CD4-positive, CD25-positive, alpha-beta regulatory T cell (primary cell): ENCODE results near the gene TMEM212. TPM values are rescaled to one million over a fixed set of nuclear protein-coding genes. Genes with fewer than 3 reads are reported as not detected.

Source experiments
- ATAC-seq, 2 donors: fragments of 150-1000 bp; cut with Tn5 transposase; one replicate each; pipeline ENCODE4 v1.10.0; 2021; ENCODE audit warnings: low read depth in 2 of 2, moderate number of reproducible peaks in 2 of 2, moderate library complexity in 1 of 2
- DNase-seq, 3 donors: peaks; one replicate each; pipeline versions ENCODE4 v3.0.0 to v3.0.0-alpha.2; 2012 to 2022; ENCODE audit warnings: mixed read lengths in 1 of 3
- H3K27ac ChIP-seq: one replicate; pipeline ENCODE4 v1.7.0; 2013; ENCODE audit warnings: mild to moderate bottlenecking, low read length; ENCODE audit not compliant: insufficient read depth, poor library complexity, severe bottlenecking
- H3K27me3 ChIP-seq: one replicate; pipeline ENCODE4 v1.7.0; 2013; ENCODE audit warnings: low read length; ENCODE audit not compliant: control insufficient read depth, insufficient read depth
- H3K36me3 ChIP-seq: one replicate; pipeline ENCODE4 v1.7.0; 2013; ENCODE audit warnings: mild to moderate bottlenecking, low read length, moderate library complexity; ENCODE audit not compliant: control insufficient read depth, insufficient read depth
- H3K4me1 ChIP-seq: 2 replicates; pipeline ENCODE4 v1.7.0; 2013; ENCODE audit warnings: mild to moderate bottlenecking, low read length; ENCODE audit not compliant: insufficient read depth, control insufficient read depth, poor library complexity, severe bottlenecking
- H3K4me3 ChIP-seq: one replicate; pipeline ENCODE4 v1.7.0; 2013; ENCODE audit warnings: low read depth, mild to moderate bottlenecking, low read length, moderate library complexity
- H3K9me3 ChIP-seq, 2 experiments: 1 replicate in 1 of 2; 2 replicates in 1 of 2; pipeline ENCODE4 v1.7.0; 2013; ENCODE audit warnings: low read length in 2 of 2, mild to moderate bottlenecking in 1 of 2, moderate library complexity in 1 of 2; ENCODE audit not compliant: control insufficient read depth in 2 of 2
- H3K27ac Mint-ChIP-seq, 3 donors: one replicate each; pipeline ENCODE4 v1.8.0; 2020 to 2022; ENCODE audit warnings: mild to moderate bottlenecking in 3 of 3, mixed read lengths in 3 of 3, moderate library complexity in 2 of 3
- H3K27me3 Mint-ChIP-seq: one replicate; pipeline ENCODE4 v1.8.0; 2022; ENCODE audit warnings: mild to moderate bottlenecking, mixed read lengths
- H3K36me3 Mint-ChIP-seq: one replicate; pipeline ENCODE4 v1.8.0; 2020; ENCODE audit warnings: mixed read lengths
- H3K4me1 Mint-ChIP-seq, 4 donors: one replicate each; pipeline ENCODE4 v1.8.0; 2020 to 2022; ENCODE audit warnings: mixed read lengths in 4 of 4, mild to moderate bottlenecking in 1 of 4
- H3K4me3 Mint-ChIP-seq, 4 donors: one replicate each; pipeline ENCODE4 v1.8.0; 2020 to 2022; ENCODE audit warnings: mild to moderate bottlenecking in 4 of 4, mixed read lengths in 4 of 4, moderate library complexity in 3 of 4
- H3K9me3 Mint-ChIP-seq, 7 donors: one replicate each; pipeline ENCODE4 v1.8.0; 2020 to 2022; ENCODE audit warnings: mixed read lengths in 7 of 7, mild to moderate bottlenecking in 3 of 7, moderate library complexity in 2 of 7
- polyA plus RNA-seq, 4 donors: library from polyadenylated mRNA; unstranded; fragments of 300-500 nt; fragmentation: Illumina TruSeq; gene quantifications; one replicate each; pipeline ENCODE4 v1.2.3, GENCODE V29; 2021
- total RNA-seq: library from RNA; stranded (reverse); gene quantifications from one replicate; pipeline ENCODE4 v1.2.3, GENCODE V29; 2022

TMEM212 gene
- total and polyA plus RNA-seq, 5 donors from 2014 or later = not detected

DNA sequence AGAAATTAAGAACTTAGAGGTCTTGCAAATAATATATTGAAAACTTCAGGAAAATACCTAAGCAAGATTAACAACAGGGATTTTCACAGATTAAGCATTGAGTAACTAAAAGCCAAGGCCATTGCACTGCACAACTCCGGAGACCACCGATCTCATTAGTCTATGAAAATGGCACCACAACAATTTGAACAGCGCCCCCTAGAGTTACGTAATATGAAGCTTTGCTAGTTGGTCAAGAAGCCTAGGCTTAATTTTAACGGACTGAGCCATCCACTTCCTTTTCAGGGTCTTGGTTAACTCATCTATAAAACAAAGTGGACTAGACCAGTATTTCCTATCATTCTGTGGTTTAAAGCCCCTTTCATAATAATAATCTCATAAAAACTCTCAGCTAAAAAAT is 24.8 kb downstream of the TMEM212 start:
- Mint-ChIP-seq H3K4me3 (no peak overlapping the region), H3K9me3 (no peaks in the 10 kb centered on the region)

DNA sequence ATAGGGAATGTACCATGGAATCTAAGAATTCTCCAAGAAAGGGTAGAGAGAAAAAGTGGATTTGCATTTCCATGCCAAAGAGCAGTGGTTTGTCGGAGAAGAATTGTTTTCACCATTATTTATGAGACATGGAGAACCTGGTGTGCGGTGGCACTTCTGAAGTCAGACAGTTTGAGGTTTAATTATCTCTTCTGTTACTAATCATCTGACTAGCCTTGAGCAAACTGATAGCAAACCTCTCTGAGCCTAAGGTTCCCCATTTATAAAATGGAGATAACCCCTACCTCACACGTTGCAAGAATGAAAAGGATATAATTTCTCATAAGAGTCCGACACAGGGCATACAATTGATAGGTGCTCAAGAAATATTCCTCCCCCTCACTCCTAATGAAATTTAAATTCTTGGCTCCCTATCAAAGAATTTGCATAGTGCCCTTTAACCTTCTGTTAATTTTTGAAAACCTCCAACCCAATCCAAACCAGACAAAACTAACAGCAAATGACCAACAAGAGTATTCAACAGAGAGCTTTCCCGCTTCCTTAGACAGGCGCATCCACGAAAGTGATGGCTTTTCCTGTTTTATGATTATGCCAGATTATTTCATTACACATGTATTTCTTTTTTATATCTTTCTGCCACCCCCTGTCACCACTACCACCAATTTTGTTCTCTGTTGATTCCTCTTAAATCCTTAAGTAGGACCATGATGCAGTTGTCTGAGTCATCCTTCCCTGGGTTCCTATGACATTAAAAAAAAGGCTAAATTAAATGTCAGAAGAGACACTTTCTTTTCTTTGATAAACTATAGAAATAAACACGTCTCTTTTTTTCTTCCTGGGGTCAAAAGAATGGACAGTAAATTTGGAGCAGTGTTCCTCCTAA is 28.5 kb downstream of the TMEM212 start:
- Mint-ChIP-seq H3K4me1 (no peaks in the 10 kb centered on the region), H3K27ac (no peak overlapping the region), H3K9me3 (no peaks in the 10 kb centered on the region), H3K36me3 (no peaks in the 10 kb centered on the region), H3K4me3 (no peak overlapping the region), H3K27me3 (peaks cover 10% of the 10 kb centered on the region)
- H3K27ac ChIP-seq = no peak overlapping the region
- no peaks in the 10 kb centered on the region for H3K36me3 ChIP-seq
- H3K4me3 ChIP-seq = no peak overlapping the region
- no peak for DNase-seq
- no peaks in the 10 kb centered on the region for H3K9me3 ChIP-seq
- no peaks in the 10 kb centered on the region for H3K4me1 ChIP-seq
- no peak for ATAC-seq
- peaks cover 7% of the 10 kb centered on the region for H3K27me3 ChIP-seq

More for the DNA sequence above, 24.8 kb downstream of the TMEM212 start:
- Histone ChIP-seq H3K27me3 (peaks cover 5% of the 10 kb centered on the region), H3K36me3 (no peaks in the 10 kb centered on the region), H3K9me3 (no peaks in the 10 kb centered on the region), H3K27ac (no peak overlapping the region), H3K4me3 (no peak overlapping the region), H3K4me1 (no peaks in the 10 kb centered on the region)
- DNase-seq (peak in 1 of 3 donors; percentile 12), ATAC-seq (no peak)
- H3K4me1 Mint-ChIP-seq = peaks cover 0 to 5% (median 0%) of the 10 kb centered on the region in 4 donors
- H3K27ac Mint-ChIP-seq = no peak overlapping the region
- peaks cover 9% of the 10 kb centered on the region for H3K27me3 Mint-ChIP-seq
- H3K36me3 Mint-ChIP-seq = no peaks in the 10 kb centered on the region

DNA sequence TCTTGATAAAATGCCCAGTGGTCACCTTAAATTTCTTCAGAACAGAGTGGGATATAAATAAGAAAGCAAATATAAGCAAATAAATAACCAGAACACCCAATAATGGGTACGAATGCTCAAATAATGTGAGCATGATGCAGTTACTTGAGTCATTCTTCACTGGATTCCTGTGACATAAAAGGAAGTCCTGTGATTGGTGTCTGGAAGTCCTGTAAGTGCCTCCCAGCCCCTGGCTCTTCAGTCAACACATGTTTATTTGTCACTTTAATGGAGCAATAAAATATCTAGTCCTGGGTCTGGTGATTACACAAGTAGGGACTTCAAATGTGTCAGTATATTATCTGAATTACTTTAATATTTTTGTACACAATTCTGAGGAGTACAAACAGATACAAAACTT is 30.4 kb downstream of the TMEM212 start:
- ATAC-seq (no peak), DNase-seq (no peak)
- H3K9me3 Mint-ChIP-seq = no peaks in the 10 kb centered on the region
- Histone ChIP-seq H3K4me1 (no peaks in the 10 kb centered on the region), H3K27ac (no peak overlapping the region), H3K36me3 (no peaks in the 10 kb centered on the region), H3K27me3 (peaks cover 7% of the 10 kb centered on the region), H3K9me3 (no peaks in the 10 kb centered on the region), H3K4me3 (no peak overlapping the region)
- no peak overlapping the region for H3K4me3 Mint-ChIP-seq
- peaks cover 11% of the 10 kb centered on the region for H3K27me3 Mint-ChIP-seq
- H3K36me3 Mint-ChIP-seq = no peaks in the 10 kb centered on the region
- H3K4me1 Mint-ChIP-seq = no peaks in the 10 kb centered on the region
- H3K27ac Mint-ChIP-seq = no peak overlapping the region

DNA sequence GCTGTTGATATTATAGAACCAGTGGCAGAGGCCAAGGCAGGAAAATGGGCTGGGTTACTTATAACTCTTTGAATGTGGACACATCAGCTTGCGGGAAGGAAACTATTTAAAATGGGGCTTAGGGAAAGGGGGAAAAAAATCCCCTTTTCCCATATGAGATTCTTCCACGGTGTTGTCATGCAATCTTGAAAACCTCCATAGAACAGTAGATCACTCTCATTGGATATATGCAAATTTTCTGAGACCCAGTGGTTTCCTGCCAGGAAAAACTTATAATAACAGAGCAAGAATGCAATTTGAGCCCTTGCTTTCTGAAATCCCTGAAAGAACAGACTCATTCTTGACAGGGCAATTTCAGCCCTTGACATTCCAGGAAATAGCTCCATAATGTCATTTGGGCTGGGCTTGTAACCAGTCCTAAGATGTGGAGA is 31.1 kb downstream of the TMEM212 start:
- DNase-seq = no peak
- no peaks in the 10 kb centered on the region for H3K36me3 Mint-ChIP-seq
- no peak for ATAC-seq
- no peaks in the 10 kb centered on the region for H3K36me3 ChIP-seq
- H3K4me3 ChIP-seq = no peak overlapping the region
- H3K9me3 Mint-ChIP-seq = no peaks in the 10 kb centered on the region
- H3K27ac ChIP-seq = no peak overlapping the region
- no peaks in the 10 kb centered on the region for H3K4me1 Mint-ChIP-seq
- no peak overlapping the region for H3K4me3 Mint-ChIP-seq
- H3K27me3 ChIP-seq = peaks cover 7% of the 10 kb centered on the region
- H3K27me3 Mint-ChIP-seq = peaks cover 14% of the 10 kb centered on the region
- no peak overlapping the region for H3K27ac Mint-ChIP-seq
- H3K4me1 ChIP-seq = no peaks in the 10 kb centered on the region
- no peaks in the 10 kb centered on the region for H3K9me3 ChIP-seq

DNA sequence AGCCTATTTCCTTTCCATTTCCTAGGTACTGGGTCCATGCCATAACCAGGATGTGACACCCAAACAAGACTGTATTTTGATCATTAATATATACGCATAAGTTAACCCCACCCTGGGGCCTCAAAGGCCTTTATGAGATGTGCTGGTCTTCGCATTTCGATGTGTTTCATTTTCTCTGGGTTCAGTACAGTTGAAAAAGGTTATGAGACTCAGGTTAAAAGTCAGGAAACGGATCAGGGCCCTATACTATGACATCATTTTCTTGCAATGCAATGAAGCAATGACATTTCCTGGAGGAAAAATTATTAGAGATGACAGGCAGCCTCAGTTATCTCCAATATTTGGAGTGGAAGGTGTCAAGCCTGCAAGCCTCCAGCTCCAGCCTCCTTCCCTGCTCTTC is 31.7 kb downstream of the TMEM212 start:
- no peak overlapping the region for H3K27ac Mint-ChIP-seq

DNA sequence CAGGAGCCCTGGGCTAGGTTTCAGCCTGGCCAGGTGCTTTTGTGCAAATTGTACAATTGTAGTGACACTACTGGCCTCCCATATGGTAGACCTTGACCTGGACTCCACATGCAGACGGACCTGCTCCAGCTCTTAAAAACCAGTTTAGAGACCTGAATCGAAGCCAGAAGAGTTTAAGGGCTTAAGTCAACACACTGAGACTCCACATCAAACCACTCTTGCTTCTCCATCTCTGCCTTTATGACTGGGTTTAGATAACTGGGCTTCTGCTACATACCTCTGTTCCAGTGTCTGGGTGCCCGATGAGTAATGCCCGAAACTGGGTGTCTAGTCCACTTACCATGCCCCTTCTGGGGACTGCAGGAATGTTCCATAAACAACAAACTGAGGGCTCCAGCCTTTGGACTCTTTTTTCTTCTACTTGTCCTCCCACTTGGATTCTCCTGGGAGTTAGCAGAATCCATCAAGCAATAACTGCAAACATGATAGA is 32.8 kb downstream of the TMEM212 start:
- no peaks in the 10 kb centered on the region for H3K36me3 Mint-ChIP-seq
- H3K4me3 Mint-ChIP-seq = no peak overlapping the region
- ATAC-seq = no peak

More for the DNA sequence above, 31.7 kb downstream of the TMEM212 start:
- Histone ChIP-seq H3K4me1 (no peaks in the 10 kb centered on the region), H3K4me3 (no peak overlapping the region), H3K27me3 (peaks cover 7% of the 10 kb centered on the region), H3K36me3 (no peaks in the 10 kb centered on the region), H3K9me3 (no peaks in the 10 kb centered on the region), H3K27ac (no peak overlapping the region)
- no peak for ATAC-seq
- Mint-ChIP-seq H3K4me3 (no peak overlapping the region), H3K4me1 (no peaks in the 10 kb centered on the region), H3K36me3 (no peaks in the 10 kb centered on the region), H3K9me3 (no peaks in the 10 kb centered on the region), H3K27me3 (peaks cover 20% of the 10 kb centered on the region)
- DNase-seq = no peak

DNA sequence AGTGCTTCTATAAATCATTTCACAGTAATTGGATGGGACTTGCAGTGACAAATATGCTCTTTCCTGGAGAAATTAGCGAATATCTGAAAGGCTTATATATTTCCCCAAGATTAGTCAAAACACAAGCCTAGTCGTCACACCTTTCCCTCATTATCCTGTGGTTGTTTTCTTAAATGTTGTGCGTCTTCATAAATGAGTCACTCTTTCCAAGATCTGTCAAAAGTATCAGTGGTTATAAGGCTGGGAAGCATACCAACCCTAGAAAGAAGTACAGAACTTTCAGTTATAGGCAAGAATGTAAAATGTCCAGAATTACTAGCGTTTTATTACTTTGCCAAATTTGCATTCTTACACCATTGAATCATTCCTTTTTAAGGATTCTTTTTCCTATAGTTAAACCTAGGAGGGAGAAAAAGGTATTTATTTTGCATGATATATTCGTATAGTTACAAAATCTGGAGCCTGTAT is 33.6 kb downstream of the TMEM212 start:
- no peak overlapping the region for H3K27ac ChIP-seq
- H3K36me3 Mint-ChIP-seq = no peaks in the 10 kb centered on the region
- H3K27me3 ChIP-seq = peaks cover 7% of the 10 kb centered on the region
- H3K4me3 ChIP-seq = no peak overlapping the region
- H3K4me1 ChIP-seq = no peaks in the 10 kb centered on the region
- peaks cover 28% of the 10 kb centered on the region for H3K27me3 Mint-ChIP-seq
- no peaks in the 10 kb centered on the region for H3K9me3 Mint-ChIP-seq
- H3K4me1 Mint-ChIP-seq = no peaks in the 10 kb centered on the region
- H3K9me3 ChIP-seq = no peaks in the 10 kb centered on the region
- DNase-seq = no peak
- H3K4me3 Mint-ChIP-seq = no peak overlapping the region
- no peaks in the 10 kb centered on the region for H3K36me3 ChIP-seq
- no peak overlapping the region for H3K27ac Mint-ChIP-seq
- ATAC-seq = no peak

More for the DNA sequence above, 32.8 kb downstream of the TMEM212 start:
- no peak for DNase-seq
- Histone ChIP-seq H3K4me1 (no peaks in the 10 kb centered on the region), H3K27ac (no peak overlapping the region), H3K36me3 (no peaks in the 10 kb centered on the region), H3K9me3 (no peaks in the 10 kb centered on the region), H3K4me3 (no peak overlapping the region), H3K27me3 (peaks cover 7% of the 10 kb centered on the region)
- Mint-ChIP-seq H3K9me3 (no peaks in the 10 kb centered on the region), H3K4me1 (no peaks in the 10 kb centered on the region), H3K27me3 (peaks cover 21% of the 10 kb centered on the region), H3K27ac (no peak overlapping the region)
